Smooth muscle cell (in vitro differentiated cells): ENCODE data around the gene NT5DC2. TPM values are rescaled to one million over a fixed set of nuclear protein-coding genes. Genes with fewer than 3 reads are reported as not detected.

ENCODE experiments used
- DNase-seq: peaks from one replicate; lab custom pipeline; 2025; ENCODE audit not compliant: unreplicated experiment; lab: John Stamatoyannopoulos, UW
- H2AFZ ChIP-seq: fragments of 200-600 bp; sonication (generic); 2 replicates; pipeline ENCODE4 v1.6.0; 2016; ENCODE audit warnings: antibody characterized with exemption, low read depth, mild to moderate bottlenecking
- H3F3A ChIP-seq: fragments of 200-600 bp; sonication (generic); 2 replicates; pipeline ENCODE4 v1.6.0; 2017; ENCODE audit warnings: antibody characterized with exemption, low read depth
- H3K27ac ChIP-seq: fragments of 200-600 bp; sonication (generic); 2 replicates; pipeline ENCODE4 v1.5.1; 2016; ENCODE audit warnings: low read depth, mild to moderate bottlenecking
- H3K27me3 ChIP-seq: fragments of 200-600 bp; sonication (generic); 2 replicates; pipeline ENCODE4 v1.6.1; 2016; ENCODE audit warnings: low read depth, mild to moderate bottlenecking
- H3K36me3 ChIP-seq: fragments of 200-600 bp; sonication (generic); 2 replicates; pipeline ENCODE4 v1.5.1; 2016; ENCODE audit warnings: low read depth
- H3K4me1 ChIP-seq: fragments of 200-600 bp; sonication (generic); 2 replicates; pipeline ENCODE4 v1.5.1; 2016; ENCODE audit warnings: low read depth
- H3K4me2 ChIP-seq: fragments of 200-600 bp; sonication (generic); 2 replicates; pipeline ENCODE4 v1.6.0; 2016; ENCODE audit warnings: mild to moderate bottlenecking
- H3K4me3 ChIP-seq: fragments of 200-600 bp; sonication (generic); 2 replicates; pipeline ENCODE4 v1.5.1; 2016; ENCODE audit warnings: mild to moderate bottlenecking
- H3K79me2 ChIP-seq: fragments of 200-600 bp; sonication (generic); 2 replicates; pipeline ENCODE4 v1.6.0; 2016; ENCODE audit warnings: low read depth, mild to moderate bottlenecking
- H3K9ac ChIP-seq: fragments of 200-600 bp; sonication (generic); 2 replicates; pipeline ENCODE4 v1.6.0; 2016; ENCODE audit warnings: low read depth
- H3K9me3 ChIP-seq: fragments of 200-600 bp; sonication (generic); replicated peaks from 2 replicates; pipeline ENCODE4 v1.5.1; 2016; ENCODE audit warnings: low read depth
- H4K20me1 ChIP-seq: fragments of 200-600 bp; sonication (generic); 2 replicates; pipeline ENCODE4 v1.6.0; 2016; ENCODE audit warnings: low read depth
- WGBS: methylation state at CpG from one replicate; pipeline ENCODE4 v1.1.7; 2016; ENCODE audit warnings: low lambda C conversion rate; 5-methylcytosine and 5-hydroxymethylcytosine counted together
- polyA plus RNA-seq: library from polyadenylated mRNA; unstranded; fragments of >200 nt; fragmentation: Nextera tagmentation; extraction: Ambion mirVana; gene quantifications from 2 replicates; pipeline ENCODE4 v1.2.1, GENCODE V29; 2016
- total RNA-seq: library from RNA; depleted of rRNA; stranded (reverse); fragments of >200 nt; gene quantifications from 2 replicates; pipeline ENCODE4 v1.2.3, GENCODE V29; 2014
- TF ChIP-seq, protein P1 (sequence below): fragments of 200-600 bp; sonication (generic); IDR thresholded peaks from 2 replicates; pipeline ENCODE4 v1.5.1; 2017; ENCODE audit warnings: borderline replicate concordance, mild to moderate bottlenecking, antibody characterized with exemption; ENCODE audit not compliant: insufficient read depth, poor library complexity, severe bottlenecking

The NT5DC2 gene
- total and polyA plus RNA-seq, 2 experiments from 2014 or later = 156 to 248 TPM

DNA sequence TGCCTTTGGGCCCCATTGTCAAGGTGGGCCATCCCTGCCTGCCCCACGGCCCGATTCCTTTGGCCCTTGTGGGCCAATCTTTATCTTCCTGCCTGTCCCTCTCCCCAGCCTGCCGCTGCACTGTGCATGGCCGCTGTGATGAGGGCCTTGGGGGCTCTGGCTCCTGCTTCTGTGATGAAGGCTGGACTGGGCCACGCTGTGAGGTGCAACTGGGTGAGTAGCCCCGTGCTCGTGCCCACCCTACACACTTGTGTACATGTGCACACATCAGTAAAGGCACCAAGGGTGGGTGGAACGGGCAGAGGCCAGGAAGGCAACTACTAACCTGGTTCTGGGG, 12.2 kb downstream of the NT5DC2 start:
- Histone ChIP-seq H3K9me3 (no peaks in the 10 kb centered on the region), H3K36me3 (no peaks in the 10 kb centered on the region), H3K4me3 (no peak overlapping the region), H3K79me2 (no peaks in the 10 kb centered on the region), H4K20me1 (peaks cover 18% of the 10 kb centered on the region), H3K9ac (no peak overlapping the region), H3K4me2 (no peak overlapping the region), H2AFZ (no peak overlapping the region), H3K27me3 (no peaks in the 10 kb centered on the region), H3K27ac (no peak overlapping the region), H3F3A (no peaks in the 10 kb centered on the region), H3K4me1 (no peaks in the 10 kb centered on the region)
- DNase-seq = no peak
- WGBS = 89% methylated on average over 8 of the region's 8 CpGs
- TF ChIP-seq, protein P1, sequence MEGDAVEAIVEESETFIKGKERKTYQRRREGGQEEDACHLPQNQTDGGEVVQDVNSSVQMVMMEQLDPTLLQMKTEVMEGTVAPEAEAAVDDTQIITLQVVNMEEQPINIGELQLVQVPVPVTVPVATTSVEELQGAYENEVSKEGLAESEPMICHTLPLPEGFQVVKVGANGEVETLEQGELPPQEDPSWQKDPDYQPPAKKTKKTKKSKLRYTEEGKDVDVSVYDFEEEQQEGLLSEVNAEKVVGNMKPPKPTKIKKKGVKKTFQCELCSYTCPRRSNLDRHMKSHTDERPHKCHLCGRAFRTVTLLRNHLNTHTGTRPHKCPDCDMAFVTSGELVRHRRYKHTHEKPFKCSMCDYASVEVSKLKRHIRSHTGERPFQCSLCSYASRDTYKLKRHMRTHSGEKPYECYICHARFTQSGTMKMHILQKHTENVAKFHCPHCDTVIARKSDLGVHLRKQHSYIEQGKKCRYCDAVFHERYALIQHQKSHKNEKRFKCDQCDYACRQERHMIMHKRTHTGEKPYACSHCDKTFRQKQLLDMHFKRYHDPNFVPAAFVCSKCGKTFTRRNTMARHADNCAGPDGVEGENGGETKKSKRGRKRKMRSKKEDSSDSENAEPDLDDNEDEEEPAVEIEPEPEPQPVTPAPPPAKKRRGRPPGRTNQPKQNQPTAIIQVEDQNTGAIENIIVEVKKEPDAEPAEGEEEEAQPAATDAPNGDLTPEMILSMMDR = no peak

DNA sequence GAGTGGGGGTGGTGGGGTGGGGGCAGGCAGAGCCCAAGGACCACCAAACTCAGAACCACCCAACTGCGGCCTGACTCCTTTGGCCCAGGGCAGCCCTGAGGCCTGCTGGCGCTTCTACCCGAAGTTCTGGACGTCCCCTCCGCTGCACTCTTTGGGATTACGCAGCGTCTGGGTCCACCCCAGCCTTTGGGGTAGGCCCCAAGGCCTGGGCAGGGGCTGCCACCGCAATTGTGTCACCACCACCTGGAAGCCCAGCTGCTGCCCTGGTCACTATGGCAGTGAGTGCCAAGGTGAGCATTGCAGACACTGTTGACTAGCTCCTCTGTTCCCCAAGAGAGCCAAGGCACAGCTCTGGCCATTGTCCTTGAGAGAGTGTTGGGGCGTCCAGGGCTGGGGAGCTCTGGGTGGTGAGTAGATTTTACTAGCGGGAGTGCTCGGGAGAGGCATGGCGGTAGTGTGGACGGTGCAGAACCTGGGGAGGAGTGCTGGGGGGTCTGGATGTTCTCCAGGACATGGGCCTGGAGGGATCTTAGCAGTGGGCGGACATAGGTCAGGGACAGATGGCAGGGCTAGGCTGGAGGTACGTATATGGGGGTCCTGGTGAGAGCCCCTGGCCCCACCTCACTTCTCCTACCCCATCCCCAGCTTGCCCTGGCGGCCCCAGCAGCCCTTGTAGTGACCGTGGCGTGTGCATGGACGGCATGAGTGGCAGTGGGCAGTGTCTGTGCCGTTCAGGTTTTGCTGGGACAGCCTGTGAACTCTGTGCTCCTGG, 12.8 kb downstream of the NT5DC2 start:
- Histone ChIP-seq H3K4me1 (no peaks in the 10 kb centered on the region), H3K4me2 (no peak overlapping the region), H3K79me2 (no peaks in the 10 kb centered on the region), H2AFZ (no peak overlapping the region), H3F3A (no peaks in the 10 kb centered on the region), H3K9ac (no peak overlapping the region), H4K20me1 (peaks cover 14% of the 10 kb centered on the region), H3K27ac (no peak overlapping the region), H3K9me3 (no peaks in the 10 kb centered on the region), H3K36me3 (no peaks in the 10 kb centered on the region), H3K27me3 (no peaks in the 10 kb centered on the region), H3K4me3 (no peak overlapping the region)
- 94% methylated on average over 20 of the region's 20 CpGs for WGBS
- TF ChIP-seq, protein P1 = no peak
- no peak for DNase-seq

DNA sequence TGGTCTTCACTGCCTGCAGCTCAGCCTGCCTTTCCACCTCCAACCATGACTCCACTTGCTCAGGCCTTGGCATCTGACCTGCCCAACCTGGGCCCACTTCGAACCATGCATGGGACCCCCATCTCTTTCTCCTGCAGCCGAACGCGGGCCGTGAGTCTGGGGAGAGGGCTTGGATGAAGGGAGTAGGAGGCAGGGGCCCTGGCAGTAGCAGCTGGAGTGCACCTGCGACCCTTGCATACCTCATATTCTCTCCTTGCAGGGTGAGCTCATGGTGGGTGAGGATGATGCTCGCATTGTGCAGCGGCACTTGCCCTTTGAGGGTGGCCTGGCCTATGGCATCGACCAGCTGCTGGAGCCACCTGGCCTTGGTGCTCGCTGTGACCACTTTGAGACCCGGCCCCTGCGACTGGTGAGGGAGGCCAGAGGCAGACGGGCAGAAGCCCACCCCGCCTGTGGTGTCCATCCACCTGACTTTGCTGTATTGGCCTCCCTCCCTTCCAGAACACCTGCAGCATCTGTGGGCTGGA, 13.5 kb downstream of the NT5DC2 start:
- Histone ChIP-seq H4K20me1 (peaks cover 9% of the 10 kb centered on the region), H3K27me3 (no peaks in the 10 kb centered on the region), H3K4me1 (no peaks in the 10 kb centered on the region), H3F3A (no peaks in the 10 kb centered on the region), H2AFZ (no peak overlapping the region), H3K4me2 (no peak overlapping the region), H3K27ac (no peak overlapping the region), H3K79me2 (no peaks in the 10 kb centered on the region), H3K4me3 (no peak overlapping the region), H3K9me3 (no peaks in the 10 kb centered on the region), H3K9ac (no peak overlapping the region), H3K36me3 (no peaks in the 10 kb centered on the region)
- DNase-seq = no peak
- 89% methylated on average over 13 of the region's 14 CpGs for WGBS
- TF ChIP-seq, protein P1 = no peak
